ENCODE measurements around the gene KPNA6. TPM values are rescaled to one million over a fixed set of nuclear protein-coding genes. Genes with fewer than 3 reads are reported as not detected.

Gene KPNA6
- total and polyA plus RNA-seq, 9 of the 15 experiments (the other 6 are each of a cell fraction or from before 2014, with no cell fraction given) = 20.1 to 54.6 (median 32.2) TPM

DNA sequence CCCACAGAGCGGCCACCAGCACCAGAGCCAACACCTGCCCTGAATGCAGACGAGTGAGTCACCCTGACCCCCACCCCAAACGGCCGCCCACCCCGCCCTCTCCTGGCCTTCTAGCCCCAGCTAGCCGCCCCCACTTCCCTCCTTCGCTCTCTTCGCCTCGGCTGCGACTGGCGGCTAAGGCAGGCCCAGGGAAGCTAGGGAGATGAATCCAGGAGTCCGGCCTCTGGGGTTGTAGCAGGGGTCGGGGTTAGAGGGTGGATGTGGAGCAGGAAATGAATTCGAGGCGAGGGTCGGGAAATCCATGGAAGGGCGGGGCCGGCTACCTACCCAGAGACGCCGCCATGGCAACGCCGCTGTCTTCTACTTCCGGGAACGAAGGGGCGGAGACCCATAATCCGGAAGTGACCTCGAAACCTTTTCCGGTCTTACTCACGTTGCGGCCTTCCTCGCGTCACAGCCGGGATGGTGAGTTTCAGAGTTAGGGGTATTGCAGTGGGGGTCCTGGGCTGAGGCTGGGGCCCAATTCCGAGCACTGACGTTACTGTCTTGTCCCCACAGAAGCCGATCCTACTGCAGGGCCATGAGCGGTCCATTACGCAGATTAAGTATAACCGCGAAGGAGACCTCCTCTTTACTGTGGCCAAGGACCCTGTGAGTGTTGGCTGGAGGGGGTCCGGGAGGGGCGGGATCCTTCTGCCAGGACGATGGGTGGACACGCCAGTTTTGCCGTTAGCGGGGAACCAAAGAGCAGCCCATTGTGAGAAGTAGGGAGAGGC, 114.3 kb downstream of the KPNA6 start, which contains the start of the genes EIF3I and TMEM234 (continued):
- TF ChIP-seq, protein P1, sequence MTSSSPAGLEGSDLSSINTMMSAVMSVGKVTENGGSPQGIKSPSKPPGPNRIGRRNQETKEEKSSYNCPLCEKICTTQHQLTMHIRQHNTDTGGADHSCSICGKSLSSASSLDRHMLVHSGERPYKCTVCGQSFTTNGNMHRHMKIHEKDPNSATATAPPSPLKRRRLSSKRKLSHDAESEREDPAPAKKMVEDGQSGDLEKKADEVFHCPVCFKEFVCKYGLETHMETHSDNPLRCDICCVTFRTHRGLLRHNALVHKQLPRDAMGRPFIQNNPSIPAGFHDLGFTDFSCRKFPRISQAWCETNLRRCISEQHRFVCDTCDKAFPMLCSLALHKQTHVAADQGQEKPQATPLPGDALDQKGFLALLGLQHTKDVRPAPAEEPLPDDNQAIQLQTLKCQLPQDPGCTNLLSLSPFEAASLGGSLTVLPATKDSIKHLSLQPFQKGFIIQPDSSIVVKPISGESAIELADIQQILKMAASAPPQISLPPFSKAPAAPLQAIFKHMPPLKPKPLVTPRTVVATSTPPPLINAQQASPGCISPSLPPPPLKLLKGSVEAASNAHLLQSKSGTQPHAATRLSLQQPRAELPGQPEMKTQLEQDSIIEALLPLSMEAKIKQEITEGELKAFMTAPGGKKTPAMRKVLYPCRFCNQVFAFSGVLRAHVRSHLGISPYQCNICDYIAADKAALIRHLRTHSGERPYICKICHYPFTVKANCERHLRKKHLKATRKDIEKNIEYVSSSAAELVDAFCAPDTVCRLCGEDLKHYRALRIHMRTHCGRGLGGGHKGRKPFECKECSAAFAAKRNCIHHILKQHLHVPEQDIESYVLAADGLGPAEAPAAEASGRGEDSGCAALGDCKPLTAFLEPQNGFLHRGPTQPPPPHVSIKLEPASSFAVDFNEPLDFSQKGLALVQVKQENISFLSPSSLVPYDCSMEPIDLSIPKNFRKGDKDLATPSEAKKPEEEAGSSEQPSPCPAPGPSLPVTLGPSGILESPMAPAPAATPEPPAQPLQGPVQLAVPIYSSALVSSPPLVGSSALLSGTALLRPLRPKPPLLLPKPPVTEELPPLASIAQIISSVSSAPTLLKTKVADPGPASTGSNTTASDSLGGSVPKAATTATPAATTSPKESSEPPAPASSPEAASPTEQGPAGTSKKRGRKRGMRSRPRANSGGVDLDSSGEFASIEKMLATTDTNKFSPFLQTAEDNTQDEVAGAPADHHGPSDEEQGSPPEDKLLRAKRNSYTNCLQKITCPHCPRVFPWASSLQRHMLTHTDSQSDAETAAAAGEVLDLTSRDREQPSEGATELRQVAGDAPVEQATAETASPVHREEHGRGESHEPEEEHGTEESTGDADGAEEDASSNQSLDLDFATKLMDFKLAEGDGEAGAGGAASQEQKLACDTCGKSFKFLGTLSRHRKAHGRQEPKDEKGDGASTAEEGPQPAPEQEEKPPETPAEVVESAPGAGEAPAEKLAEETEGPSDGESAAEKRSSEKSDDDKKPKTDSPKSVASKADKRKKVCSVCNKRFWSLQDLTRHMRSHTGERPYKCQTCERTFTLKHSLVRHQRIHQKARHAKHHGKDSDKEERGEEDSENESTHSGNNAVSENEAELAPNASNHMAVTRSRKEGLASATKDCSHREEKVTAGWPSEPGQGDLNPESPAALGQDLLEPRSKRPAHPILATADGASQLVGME (CRISPR knock-in tag; IDR thresholded peaks at IDR 0.05) = no peak
- TF ChIP-seq, protein P2, sequence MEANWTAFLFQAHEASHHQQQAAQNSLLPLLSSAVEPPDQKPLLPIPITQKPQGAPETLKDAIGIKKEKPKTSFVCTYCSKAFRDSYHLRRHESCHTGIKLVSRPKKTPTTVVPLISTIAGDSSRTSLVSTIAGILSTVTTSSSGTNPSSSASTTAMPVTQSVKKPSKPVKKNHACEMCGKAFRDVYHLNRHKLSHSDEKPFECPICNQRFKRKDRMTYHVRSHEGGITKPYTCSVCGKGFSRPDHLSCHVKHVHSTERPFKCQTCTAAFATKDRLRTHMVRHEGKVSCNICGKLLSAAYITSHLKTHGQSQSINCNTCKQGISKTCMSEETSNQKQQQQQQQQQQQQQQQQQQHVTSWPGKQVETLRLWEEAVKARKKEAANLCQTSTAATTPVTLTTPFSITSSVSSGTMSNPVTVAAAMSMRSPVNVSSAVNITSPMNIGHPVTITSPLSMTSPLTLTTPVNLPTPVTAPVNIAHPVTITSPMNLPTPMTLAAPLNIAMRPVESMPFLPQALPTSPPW (CRISPR knock-in tag; IDR thresholded peaks at IDR 0.05) = peak; percentile 84
- no peak for TF ChIP-seq ESRRB (CRISPR knock-in tag; IDR thresholded peaks at IDR 0.05; ENCODE audit: borderline replicate concordance)
- TF ChIP-seq ZNF316 (IDR thresholded peaks at IDR 0.05) = no peak
- TF ChIP-seq, protein P3, sequence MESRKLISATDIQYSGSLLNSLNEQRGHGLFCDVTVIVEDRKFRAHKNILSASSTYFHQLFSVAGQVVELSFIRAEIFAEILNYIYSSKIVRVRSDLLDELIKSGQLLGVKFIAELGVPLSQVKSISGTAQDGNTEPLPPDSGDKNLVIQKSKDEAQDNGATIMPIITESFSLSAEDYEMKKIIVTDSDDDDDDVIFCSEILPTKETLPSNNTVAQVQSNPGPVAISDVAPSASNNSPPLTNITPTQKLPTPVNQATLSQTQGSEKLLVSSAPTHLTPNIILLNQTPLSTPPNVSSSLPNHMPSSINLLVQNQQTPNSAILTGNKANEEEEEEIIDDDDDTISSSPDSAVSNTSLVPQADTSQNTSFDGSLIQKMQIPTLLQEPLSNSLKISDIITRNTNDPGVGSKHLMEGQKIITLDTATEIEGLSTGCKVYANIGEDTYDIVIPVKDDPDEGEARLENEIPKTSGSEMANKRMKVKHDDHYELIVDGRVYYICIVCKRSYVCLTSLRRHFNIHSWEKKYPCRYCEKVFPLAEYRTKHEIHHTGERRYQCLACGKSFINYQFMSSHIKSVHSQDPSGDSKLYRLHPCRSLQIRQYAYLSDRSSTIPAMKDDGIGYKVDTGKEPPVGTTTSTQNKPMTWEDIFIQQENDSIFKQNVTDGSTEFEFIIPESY (CRISPR knock-in tag; IDR thresholded peaks at IDR 0.05) = no peak
- TF ChIP-seq, protein P4, sequence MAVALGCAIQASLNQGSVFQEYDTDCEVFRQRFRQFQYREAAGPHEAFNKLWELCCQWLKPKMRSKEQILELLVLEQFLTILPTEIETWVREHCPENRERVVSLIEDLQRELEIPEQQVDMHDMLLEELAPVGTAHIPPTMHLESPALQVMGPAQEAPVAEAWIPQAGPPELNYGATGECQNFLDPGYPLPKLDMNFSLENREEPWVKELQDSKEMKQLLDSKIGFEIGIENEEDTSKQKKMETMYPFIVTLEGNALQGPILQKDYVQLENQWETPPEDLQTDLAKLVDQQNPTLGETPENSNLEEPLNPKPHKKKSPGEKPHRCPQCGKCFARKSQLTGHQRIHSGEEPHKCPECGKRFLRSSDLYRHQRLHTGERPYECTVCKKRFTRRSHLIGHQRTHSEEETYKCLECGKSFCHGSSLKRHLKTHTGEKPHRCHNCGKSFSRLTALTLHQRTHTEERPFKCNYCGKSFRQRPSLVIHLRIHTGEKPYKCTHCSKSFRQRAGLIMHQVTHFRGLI (CRISPR knock-in tag; IDR thresholded peaks at IDR 0.05) = no peak
- TF ChIP-seq, protein P5, sequence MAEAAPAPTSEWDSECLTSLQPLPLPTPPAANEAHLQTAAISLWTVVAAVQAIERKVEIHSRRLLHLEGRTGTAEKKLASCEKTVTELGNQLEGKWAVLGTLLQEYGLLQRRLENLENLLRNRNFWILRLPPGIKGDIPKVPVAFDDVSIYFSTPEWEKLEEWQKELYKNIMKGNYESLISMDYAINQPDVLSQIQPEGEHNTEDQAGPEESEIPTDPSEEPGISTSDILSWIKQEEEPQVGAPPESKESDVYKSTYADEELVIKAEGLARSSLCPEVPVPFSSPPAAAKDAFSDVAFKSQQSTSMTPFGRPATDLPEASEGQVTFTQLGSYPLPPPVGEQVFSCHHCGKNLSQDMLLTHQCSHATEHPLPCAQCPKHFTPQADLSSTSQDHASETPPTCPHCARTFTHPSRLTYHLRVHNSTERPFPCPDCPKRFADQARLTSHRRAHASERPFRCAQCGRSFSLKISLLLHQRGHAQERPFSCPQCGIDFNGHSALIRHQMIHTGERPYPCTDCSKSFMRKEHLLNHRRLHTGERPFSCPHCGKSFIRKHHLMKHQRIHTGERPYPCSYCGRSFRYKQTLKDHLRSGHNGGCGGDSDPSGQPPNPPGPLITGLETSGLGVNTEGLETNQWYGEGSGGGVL (CRISPR knock-in tag; IDR thresholded peaks at IDR 0.05) = no peak
- no peak for TF ChIP-seq SRSF9 (IDR thresholded peaks at IDR 0.05; ENCODE audit: borderline replicate concordance, low read depth, low read length)
- no peak for TF ChIP-seq MEIS2 (IDR thresholded peaks at IDR 0.05; ENCODE audit: partially characterized antibody)
- no peak for TF ChIP-seq ZNF184 (CRISPR knock-in tag; IDR thresholded peaks at IDR 0.05)
- TF ChIP-seq CBX1 (IDR thresholded peaks at IDR 0.05; ENCODE audit: low read depth) = no peak
- TF ChIP-seq ZNF830 (CRISPR knock-in tag; IDR thresholded peaks at IDR 0.05) = no peak
- no peak for TF ChIP-seq ZNF551 (CRISPR knock-in tag; IDR thresholded peaks at IDR 0.05)
- no peak for TF ChIP-seq ZNF134 (CRISPR knock-in tag; conservative IDR thresholded peaks at IDR 0.05)
